GM21447 (cell line): ENCODE results near the gene RIC1.
"Not testable (repeated sequence)": the region's sequence is repeated elsewhere in the genome, so short reads cannot be mapped to it uniquely, and the experiment has no call there.

Experiments
- ATAC-seq: cut with Tn5 transposase; IDR thresholded peaks from one replicate; pipeline ENCODE4 v1.9.1; 2021; ENCODE audit not compliant: unreplicated experiment

RIC1 gene

DNA sequence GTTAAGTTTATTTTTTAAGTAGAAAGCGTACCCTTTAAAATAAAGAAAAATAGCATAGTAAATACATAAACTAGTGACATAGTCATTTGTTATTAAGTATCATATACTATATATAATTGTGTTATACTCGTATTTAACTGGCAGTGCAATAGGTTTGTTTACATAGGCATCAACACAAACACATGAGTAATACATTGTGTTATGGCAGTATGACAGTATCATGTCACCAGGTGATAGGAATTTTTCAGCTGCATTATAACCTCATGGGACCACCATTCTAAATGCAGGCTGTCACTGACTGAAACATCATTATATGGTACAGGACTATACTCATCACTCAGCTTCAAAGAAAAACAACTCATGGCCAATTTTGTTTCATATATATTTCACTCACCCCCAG, 8.4 kb upstream of the RIC1 start:
- no peak for ATAC-seq

DNA sequence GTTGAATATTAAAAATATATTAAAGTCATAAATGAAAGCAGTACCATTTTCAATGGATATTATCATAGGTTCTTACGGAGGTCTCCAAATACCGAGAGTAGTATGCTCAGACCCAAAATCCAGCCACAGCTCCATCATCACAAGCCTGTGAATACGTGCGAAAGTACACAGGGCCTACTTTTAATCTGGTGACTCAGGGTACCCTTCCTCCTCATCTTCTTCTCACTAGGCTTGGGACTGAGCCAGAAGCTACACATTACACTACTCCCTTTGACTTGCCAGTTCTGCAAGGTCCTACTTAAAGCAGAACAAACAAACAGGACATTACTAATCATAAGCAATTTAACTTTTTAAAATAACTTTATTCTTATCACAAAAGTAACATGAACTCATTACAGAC, 7.6 kb upstream of the RIC1 start:
- no peak for ATAC-seq

- ATAC-seq: no peak
Observed at GRCh38 chr9:5622016-5622415, 6.9 kb upstream of the RIC1 start.

DNA sequence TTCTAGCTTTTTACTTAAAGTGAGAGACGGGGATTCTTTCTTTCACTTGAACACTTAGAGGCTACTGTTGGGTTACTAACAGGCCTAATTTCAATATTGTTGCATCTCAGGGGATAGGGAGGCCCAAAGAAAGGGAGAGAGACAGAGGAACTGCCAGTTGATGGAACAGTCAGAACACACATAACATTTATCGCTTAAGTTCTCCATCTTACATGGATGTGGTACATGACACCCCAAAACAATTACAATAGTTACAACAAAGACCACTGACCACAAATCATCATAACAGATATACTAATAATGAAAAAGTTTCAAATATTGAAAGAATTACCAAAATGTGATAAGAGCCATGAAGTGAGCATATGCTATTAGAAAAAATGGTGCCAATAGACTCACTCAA, 4.3 kb upstream of the RIC1 start:
- peak; percentile 12 for ATAC-seq

- ATAC-seq: peak; percentile 52
Observed at GRCh38 chr9:5626727-5627634, 1.9 kb upstream of the RIC1 start.

DNA sequence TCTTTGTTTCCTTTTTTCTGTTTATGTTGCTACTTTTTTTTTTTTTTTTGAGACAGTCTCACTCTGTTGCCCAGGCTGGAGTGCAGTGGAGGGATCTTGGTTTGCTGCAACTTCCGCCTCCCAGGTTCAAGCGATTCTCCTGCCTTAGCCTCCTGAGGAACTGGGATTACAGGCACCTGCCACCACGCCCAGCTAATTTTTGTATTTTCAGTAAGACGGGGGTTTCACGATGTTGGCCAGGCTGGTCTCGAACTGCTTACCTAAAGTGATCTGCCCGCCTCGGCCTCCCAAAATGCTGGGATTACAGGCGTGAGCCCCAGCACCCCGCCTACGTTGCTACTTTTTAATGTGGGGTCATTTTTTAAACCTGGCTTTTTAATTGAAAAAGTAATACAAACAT, 1.2 kb upstream of the RIC1 start:
- ATAC-seq: not testable (repeated sequence)

- ATAC-seq: no peak
Observed at GRCh38 chr9:5628183-5628529, 751 bp upstream of the RIC1 start.

GRCh38 chr9:5629312-5630080, 589 bp downstream of the RIC1 start:
- ATAC-seq: peak; percentile 3

GRCh38 chr9:5630081-5630507, 1.2 kb downstream of the RIC1 start:
- ATAC-seq: no peak

DNA sequence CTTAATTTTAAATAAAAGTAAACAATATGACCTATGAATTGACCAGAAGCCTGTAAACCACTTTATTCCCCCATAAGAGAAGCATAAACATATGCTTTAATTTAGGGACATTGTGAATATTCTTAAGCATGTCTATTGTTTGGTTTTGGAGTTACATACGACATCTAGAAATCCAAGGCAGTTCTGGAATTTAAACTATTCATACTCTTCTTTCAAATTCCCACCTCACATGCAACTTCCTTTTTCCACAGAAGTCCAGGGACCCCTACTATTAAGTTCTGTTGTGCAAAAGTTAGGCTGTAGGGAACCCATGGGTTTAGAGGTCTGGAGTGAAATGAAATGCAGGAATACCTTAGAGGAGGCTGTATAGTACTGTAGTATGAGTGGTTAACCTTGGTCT, 2.1 kb downstream of the RIC1 start:
- ATAC-seq: no peak

- no peak for ATAC-seq
Observed at GRCh38 chr9:5632540-5632939, 3.6 kb downstream of the RIC1 start.

DNA sequence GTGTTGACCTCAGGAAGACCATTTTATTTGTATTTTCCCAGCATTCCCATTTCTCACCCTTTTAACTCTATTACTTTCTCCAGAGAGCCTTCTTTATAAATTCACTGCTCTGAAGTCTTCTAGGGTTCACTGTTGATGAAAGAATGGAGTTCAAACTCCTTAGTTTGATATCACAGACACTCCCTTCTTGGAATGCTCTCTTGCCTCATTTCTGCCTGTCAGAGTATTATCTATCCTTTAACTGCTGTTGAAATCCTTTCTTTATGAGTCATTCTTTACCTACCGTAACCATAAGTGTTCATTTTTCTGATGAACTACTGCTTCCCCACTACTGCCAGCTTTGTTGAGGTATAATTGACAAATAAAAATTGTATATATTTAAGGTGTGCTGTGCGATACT, 4.3 kb downstream of the RIC1 start:
- ATAC-seq: no peak

- ATAC-seq: no peak
Observed at GRCh38 chr9:5635390-5635789, 6.5 kb downstream of the RIC1 start.

GRCh38 chr9:5639816-5640215, 10.9 kb downstream of the RIC1 start:
- ATAC-seq: no peak

- ATAC-seq: no peak
Observed at GRCh38 chr9:5642170-5642569, 13.3 kb downstream of the RIC1 start.

GRCh38 chr9:5643005-5643624, 14.2 kb downstream of the RIC1 start:
- ATAC-seq: no peak

GRCh38 chr9:5644501-5644900, 15.6 kb downstream of the RIC1 start:
- no peak for ATAC-seq

- ATAC-seq: no peak
Observed at GRCh38 chr9:5646116-5646515, 17.2 kb downstream of the RIC1 start.

- ATAC-seq: no peak
Observed at GRCh38 chr9:5650356-5651105, 21.6 kb downstream of the RIC1 start.

DNA sequence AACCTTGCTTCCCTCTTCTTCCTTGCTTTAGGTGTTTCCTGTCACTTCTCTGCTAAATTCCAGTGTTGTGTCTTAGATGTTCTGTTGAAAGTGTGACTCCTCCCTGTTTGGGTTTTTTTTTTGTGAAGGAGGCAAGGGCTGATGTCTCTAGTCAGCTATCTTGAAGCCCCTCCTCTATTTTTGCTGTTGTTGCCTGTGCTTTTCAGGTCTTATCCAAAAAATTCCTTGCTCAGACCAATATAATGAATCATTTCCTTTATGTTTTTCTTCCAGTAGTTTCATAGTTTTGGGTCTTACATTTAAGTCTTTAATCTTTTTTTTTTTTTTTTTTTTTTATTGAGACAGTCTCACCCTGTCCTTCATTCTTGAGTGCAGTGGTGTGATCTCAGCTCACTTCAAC, 22.3 kb downstream of the RIC1 start:
- ATAC-seq: no peak

- ATAC-seq: no peak
Observed at GRCh38 chr9:5652821-5653220, 23.9 kb downstream of the RIC1 start.
